HG02885 (cell line): Measurements from ENCODE around the gene PJVK.
"Not testable (repeated sequence)": the region's sequence is repeated elsewhere in the genome, so short reads cannot be mapped to it uniquely, and the experiment has no call there.

Experiments
- ATAC-seq: cut with Tn5 transposase; IDR thresholded peaks from one replicate; pipeline ENCODE4 v1.9.1; 2021; ENCODE audit warnings: mild to moderate bottlenecking; ENCODE audit not compliant: unreplicated experiment, poor library complexity

The PJVK gene

GRCh38 chr2:178450774-178451525, at the start of gene PJVK, which contains the start of gene PRKRA:
Gene PJVK (plus strand): TSS chr2:178451378. CDS start chr2:178453410, 2,032 bp downstream.
Gene PRKRA (minus strand): TSS chr2:178451175. CDS start chr2:178451030, 145 bp downstream.
- peak; percentile 84 for ATAC-seq

- ATAC-seq: no peak
These were observed 49.2 kb upstream of the PJVK start for GRCh38 chr2:178401994-178402437.

- peak; percentile 39 for ATAC-seq
These were observed 47.4 kb upstream of the PJVK start for GRCh38 chr2:178403671-178404306.

DNA sequence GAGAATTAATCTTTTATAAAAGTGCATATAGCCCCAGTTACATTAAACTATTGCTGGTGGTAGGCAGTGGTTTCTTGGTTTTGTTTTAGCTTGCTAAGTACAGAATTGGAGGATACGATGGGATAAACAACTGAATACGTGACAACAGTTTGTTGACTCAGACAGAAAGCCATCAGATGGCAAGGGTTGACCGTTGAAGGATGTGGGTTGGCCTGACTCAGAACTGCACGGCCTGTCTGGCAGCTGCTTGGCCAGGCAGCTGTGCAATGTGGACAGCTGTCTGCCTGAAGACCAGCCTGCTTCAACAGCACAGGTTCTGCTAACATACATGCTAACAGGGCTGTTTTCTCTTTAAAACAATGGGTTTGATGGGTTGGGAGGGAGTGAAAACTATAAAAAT, 46.8 kb upstream of the PJVK start:
- peak; percentile 99 for ATAC-seq

DNA sequence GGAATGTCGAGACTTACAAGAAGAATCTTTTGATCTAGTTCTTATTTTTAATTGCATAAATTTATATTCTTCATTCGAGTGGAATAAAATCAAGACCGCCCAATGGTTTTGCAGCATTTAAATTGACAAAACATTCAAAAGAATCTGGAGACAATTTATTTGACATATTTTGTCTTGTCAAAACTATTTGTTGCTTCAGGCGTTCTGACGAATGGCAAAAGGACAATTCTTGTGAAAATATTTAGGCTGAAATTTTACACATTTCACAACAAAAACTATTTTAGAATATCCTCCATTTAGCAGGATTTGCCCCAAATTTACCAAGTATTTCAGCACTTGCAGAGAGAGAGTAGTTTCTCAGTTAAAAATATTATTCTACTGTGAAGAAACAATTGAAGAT, 41.9 kb upstream of the PJVK start:
- no peak for ATAC-seq

GRCh38 chr2:178412047-178412446, 39.1 kb upstream of the PJVK start:
- ATAC-seq: no peak

GRCh38 chr2:178412453-178412852, 38.7 kb upstream of the PJVK start:
- not testable (repeated sequence) for ATAC-seq

DNA sequence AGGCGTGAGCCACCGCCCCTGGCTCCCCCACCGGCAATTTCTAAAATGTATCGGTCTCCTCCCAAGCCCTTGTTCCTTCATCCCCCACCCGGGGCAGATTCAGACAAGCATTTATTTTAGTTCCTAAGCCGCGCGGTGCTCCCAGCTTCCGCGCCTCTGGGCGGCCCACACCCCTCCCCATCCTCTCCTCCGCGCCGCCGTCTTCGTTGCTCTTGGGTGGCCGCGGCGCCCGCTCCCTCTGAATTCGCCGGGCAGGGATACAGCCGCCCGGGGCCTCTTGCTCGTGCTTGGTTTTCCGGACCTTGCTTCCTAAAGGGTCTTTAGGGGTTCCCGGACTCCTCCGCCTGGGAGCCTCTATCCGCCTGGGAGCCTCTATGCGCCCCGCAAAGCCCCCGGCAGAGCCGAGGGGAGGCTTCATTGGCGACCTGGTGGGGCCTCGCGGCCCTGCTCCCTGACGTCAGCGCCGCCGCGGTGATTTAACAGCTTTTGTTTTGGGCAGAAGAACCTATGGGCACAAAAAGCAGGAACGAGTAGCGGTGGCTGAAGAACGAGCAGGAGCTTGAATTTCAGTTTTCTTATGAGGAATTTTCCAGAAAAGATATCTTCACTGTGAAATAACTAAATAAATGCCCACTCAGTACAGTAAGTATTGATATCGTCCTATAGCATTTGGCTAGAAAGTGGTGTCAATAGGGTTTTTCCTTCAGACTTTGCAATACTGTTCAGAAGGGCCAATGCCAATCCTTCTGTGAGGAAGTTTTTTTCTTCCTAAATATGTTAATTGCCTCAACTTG, 37.5 kb upstream of the PJVK start:
- peak; percentile 78 for ATAC-seq

- peak; percentile 80 for ATAC-seq
These were observed 36.6 kb upstream of the PJVK start for GRCh38 chr2:178414266-178415247.

- no peak for ATAC-seq
These were observed 35.2 kb upstream of the PJVK start for GRCh38 chr2:178415979-178416378.

GRCh38 chr2:178417916-178418315, 33.3 kb upstream of the PJVK start:
- no peak for ATAC-seq

DNA sequence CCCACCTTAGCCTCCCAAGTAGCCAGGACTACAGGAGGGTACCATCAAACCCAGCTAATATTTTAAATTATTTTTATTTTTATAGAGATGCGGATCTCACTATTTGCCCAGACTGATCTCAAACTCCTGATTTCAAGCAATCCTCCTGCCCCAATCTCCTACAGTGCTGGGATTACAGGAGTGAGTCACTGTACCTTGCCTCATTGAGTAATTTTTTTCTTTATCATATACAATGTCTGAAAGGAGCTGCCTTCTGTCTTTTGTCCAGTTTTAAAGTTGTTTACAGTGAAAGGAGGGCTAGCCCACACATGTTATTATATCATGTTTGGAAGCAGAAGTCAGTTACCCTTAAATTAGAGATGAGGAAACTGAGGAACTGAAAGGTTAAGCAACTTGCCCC, 32.8 kb upstream of the PJVK start:
- no peak for ATAC-seq

GRCh38 chr2:178419123-178419522, 32.1 kb upstream of the PJVK start:
- ATAC-seq: peak; percentile 27

GRCh38 chr2:178420463-178420999, 30.6 kb upstream of the PJVK start:
- ATAC-seq: no peak

DNA sequence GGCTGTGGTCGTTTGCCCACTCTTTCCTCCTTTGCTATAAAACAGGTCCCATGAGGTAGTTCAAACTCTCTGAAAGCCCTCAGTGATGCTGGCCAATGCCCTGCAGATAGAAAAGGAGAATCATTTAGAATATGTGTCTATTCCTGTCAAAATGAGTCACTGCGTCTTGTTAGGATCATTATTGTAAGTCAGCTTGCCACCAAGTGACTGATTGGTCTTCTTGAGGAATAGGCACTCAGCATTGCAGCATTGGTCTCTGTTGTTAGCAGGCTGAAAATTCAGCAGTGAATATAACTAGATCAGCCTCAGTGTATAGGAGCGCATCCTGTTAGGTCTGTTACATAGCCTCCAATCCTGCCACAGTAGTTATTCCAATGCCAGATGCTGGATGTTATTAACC, 29.1 kb upstream of the PJVK start:
- ATAC-seq: no peak

DNA sequence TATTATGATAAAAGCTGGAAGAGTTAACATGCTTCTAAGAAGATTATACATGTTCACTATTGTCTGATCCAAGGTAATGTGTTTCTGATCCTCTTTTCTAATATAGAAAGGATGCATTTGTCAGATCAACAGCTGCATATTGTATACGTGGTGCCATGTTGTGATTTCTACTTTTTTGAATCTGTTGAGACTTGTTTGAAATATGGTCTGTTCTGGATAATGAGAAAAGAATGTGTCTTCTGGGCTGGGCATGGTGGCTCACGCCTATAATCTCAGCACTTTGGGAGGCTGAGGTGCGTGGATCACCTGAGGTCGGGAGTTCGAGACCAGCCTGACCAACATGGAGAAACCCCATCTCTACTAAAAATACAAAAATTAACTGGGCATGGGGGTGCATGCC, 27.4 kb upstream of the PJVK start:
- not testable (repeated sequence) for ATAC-seq

- no peak for ATAC-seq
These were observed 25.8 kb upstream of the PJVK start for GRCh38 chr2:178425255-178425827.

DNA sequence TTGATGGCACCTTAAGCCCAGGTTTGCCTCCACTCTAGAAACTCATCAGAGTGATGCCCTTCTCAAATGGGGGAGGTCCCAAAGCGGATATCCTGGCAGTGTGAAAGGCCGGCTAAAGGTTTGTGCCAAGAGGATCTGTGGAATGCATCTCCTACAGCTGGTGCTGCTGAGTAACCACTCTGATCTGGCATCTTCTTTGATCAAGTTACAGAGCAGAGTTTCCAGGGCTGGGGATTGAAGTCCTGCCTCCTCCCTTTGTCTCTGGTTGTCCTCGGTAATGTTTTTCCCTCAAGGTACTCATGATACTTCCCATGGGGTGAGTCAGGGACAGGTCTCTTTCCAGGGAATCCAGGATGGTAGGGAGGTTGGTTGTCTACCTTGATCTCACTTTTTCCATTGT, 24.8 kb upstream of the PJVK start:
- no peak for ATAC-seq

DNA sequence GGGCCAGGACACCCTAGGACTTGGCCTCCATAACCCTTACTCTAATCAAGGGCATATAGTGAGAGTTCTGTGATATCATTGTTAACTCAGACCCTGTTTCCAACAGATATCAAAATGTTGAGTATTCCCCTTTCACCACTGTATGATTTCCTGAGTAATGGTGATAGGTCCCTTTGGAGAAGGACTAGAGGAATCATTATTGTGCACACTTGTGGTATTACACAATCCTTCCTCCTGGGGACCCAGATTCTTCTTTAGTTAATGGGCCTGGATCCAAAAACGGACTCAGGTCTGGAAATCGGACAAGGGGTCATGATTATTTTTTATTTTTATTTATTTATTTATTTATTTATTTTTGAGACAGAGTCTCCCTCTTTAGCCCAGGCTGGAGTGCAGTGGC, 23.7 kb upstream of the PJVK start:
- no peak for ATAC-seq
